GM12873 (cell line): ENCODE results near the gene DNAAF8.

Experiments
- CTCF ChIP-seq: IDR thresholded peaks from 2 replicates; pipeline ENCODE4 v1.5.1; 2012; ENCODE audit warnings: low read depth, mild to moderate bottlenecking, moderate library complexity, low read length, control low read depth; ENCODE audit not compliant: insufficient read depth; ENCODE audit errors: missing control alignments

Gene DNAAF8

GRCh38 chr16:4734063-4734729 is at the start of gene DNAAF8, which contains the start of gene ANKS3:
Gene DNAAF8, plus strand, starts transcription at chr16:4734537. Its CDS starts 1,978 bp downstream, at chr16:4736515.
Gene ANKS3, minus strand, starts transcription at chr16:4734271. Its CDS starts 4,122 bp downstream, at chr16:4730149.
- no peak for TF ChIP-seq CTCF

DNA sequence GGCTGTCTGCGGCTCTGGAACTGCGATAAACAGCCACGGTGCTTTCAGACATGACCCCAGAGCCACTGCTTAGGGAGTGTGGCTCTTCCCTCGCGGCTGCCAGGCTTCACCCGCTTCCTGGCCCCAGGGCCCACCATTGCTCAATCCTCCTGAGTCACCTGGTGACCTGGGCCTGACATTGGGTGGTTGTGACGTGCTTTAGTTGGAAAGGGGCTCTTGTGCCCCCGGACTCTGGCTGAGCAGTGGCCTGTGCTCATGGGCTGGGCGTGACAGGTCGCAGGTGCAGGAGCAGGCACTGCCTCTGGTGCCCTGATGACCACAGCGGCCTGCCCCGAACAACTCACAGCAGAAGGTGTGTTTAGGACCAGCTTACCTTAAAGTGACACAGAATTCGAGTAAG is 49.6 kb upstream of the DNAAF8 start:
- no peak for TF ChIP-seq CTCF

GRCh38 chr16:4685292-4685691 is 49.0 kb upstream of the DNAAF8 start:
- no peak for TF ChIP-seq CTCF

DNA sequence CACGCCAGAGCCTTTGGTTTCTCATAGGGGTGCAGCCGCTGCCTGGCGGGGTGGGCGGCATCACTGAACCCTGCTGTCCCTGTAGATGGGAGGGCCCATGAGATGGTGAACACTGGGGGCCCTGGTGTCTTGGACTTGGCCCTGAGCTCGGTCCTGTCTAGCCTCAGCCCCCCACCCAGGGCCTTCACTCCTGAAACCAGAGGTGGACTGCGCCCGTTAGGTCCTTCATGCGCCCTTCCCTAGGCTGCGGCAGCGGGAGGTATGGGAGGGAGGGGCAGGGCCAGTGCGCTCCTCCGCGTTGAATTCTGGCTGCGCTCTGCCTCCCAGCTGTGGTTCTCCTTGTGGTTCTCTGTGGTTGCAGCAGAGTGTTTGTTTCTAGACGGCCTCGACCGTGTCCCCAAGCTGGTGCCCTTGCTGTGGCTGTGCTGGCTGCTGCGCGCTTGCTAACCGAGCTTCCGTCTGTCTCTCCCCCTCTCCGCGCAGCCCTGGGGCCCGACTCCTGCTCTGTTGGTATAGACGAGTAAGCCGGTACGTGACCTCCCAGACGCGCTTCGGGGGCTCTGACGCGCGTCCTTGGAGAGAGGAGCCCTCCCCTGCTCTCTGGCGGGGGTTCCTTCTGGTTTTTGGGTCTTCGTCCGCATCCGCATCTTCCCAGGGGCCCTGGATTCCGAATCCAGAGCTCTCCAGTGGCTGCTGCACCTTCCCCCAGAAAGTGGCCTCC is 48.4 kb upstream of the DNAAF8 start:
- TF ChIP-seq CTCF = no peak

DNA sequence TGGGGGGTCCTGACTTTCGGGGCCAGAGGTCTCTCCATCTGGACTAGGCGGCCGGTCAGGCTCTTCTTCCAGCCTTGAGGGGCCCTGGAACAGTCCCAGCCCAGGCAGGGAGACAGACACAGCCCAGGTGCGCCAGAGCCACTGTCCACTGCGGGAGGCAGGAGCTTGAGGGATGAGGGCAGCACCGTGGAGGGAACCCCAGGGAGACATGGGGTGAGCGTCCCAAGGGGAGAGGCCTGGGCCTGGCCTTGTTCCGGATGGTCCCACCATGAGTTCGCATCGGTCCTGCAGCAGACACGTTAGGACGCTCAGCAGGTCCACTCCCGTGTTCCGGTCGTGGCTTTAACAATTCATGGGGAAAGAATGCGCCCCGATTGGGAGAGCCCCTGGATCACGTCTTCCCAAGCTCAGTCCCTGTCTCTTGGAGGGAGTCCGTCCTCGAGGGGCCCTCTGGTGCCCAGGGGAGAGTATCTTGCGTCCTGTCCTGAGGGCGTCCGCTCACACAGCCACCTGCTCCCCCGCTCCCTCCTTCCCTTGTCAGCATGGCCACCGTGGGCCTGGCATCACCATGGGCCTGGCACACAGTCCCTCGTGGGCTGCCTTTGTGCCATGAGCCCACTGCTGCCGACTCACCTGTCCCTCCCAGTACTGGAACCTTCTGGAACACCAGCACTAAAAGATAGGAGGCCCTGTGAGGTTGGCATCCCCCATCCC is 47.7 kb upstream of the DNAAF8 start:
- TF ChIP-seq CTCF = no peak

DNA sequence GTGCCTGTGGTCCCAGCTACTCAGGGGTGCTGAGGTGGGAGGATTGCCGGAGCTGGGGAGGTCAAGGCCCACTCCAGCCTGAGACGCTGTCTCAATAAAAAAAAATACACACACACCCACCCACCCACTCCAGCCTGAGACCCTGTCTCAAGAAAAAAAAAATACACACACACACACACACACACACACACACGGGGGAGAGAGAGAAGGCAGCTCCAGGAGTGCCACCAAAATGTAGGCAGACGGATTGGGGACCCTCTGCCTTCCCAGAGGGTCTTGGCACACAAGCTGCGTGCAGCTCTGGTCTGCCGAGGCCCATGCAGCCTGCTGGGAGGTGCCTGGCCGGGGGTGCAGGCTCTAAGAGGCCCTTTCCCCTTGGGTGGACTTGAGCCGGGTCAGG is 46.9 kb upstream of the DNAAF8 start:
- TF ChIP-seq CTCF = no peak

- TF ChIP-seq CTCF = no peak
These were observed 46.2 kb upstream of the DNAAF8 start for GRCh38 chr16:4687946-4688673.
